Smooth muscle cell of the brain vasculature (primary cell): ENCODE results near the gene PDIA2.
A peak's percentile ranks its signal among the peaks of the same experiment; 100 is the strongest.
"Not testable (repeated sequence)": the region's sequence is repeated elsewhere in the genome, so short reads cannot be mapped to it uniquely, and the experiment has no call there.

Source experiments
- DNase-seq: peaks from one replicate; pipeline ENCODE4 v3.0.0-alpha.2; 2012; ENCODE audit warnings: low read depth, low spot score

Gene PDIA2, protein sequence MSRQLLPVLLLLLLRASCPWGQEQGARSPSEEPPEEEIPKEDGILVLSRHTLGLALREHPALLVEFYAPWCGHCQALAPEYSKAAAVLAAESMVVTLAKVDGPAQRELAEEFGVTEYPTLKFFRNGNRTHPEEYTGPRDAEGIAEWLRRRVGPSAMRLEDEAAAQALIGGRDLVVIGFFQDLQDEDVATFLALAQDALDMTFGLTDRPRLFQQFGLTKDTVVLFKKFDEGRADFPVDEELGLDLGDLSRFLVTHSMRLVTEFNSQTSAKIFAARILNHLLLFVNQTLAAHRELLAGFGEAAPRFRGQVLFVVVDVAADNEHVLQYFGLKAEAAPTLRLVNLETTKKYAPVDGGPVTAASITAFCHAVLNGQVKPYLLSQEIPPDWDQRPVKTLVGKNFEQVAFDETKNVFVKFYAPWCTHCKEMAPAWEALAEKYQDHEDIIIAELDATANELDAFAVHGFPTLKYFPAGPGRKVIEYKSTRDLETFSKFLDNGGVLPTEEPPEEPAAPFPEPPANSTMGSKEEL

DNA sequence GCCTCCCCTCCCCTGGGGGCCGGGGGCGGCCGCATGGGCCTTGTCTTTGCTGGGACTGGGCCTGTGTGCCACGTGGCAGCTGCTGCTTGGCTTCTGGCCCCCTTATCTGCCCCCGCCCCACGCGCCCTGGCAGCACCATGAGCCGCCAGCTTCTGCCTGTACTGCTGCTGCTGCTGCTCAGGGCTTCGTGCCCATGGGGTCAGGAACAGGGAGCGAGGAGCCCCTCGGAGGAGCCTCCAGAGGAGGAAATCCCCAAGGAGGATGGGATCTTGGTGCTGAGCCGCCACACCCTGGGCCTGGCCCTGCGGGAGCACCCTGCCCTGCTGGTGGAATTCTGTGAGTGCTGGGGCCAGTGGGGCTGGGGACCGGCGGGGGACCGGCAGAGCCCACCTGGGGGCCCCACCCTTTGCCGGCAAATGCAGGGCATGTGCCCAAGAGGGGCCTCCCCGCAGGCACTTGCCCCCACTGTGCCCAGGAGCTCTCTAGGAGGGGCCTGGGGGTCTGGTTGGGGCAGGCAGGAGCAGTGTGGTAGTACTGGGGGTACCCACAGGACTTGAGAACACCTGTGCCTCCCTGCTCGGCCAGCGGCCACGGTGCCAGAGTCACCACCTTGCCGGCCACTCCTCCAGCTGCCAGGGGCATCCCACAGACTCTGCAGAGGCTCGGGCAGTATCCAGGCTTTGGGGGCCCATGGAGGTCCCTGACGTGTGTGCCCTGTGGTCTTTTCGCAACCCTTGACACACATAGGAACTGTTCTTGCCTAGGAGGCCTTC, at the start of gene PDIA2:
PDIA2 (plus strand) TSS at position 132 of the 773 bp plus-strand sequence; CDS start at position 138, 6 bp downstream.
- DNase-seq: no peak

- peak; percentile 56 for DNase-seq
Measured at GRCh38 chr16:234468-235305, 48.3 kb upstream of the PDIA2 start, which contains the start of gene FAM234A. Gene FAM234A (plus strand): TSS chr16:234821. CDS start chr16:254414, 19,593 bp downstream.

- DNase-seq: no peak
Measured at GRCh38 chr16:239948-240277, 43.1 kb upstream of the PDIA2 start.

- no peak for DNase-seq
Measured at GRCh38 chr16:240559-240958, 42.4 kb upstream of the PDIA2 start.

DNA sequence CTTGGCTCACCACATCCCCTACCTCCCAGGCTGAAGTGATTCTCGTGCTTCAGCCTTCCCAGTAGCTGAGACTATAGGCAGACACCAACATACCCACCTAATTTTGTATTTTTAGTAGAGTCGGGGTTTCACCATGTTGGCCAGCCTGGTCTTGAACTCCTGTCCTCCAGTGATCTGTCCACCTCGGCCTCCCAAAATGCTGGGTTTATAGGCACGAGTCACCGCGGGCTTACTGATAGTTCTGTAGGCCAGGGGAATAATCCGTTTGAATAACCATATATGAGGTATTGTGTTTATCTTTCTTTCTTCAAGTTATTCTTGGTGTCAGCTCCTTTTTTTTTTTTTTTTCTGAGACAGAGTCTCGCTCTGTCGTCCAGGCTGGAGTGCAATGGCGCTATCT, 40.7 kb upstream of the PDIA2 start:
- no peak for DNase-seq

DNA sequence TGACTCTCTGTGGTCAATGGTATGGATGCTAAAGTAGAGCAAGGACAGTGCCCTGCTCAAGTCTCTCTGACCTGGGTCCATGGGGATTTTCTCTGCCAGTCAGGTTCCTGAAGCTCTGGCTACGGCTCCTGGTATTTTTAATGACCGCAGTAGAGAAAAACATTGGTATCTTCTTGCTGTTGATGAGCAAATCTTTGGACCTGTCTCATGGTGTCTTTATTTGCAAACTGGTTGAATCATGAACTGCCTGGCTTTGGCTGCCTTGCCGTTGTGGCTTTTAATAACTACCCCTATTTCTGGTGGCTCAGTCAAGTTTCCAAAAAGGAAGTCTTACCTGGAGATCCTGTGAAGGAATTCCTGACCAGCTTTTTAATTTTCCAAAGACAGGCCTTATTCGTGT, 39.6 kb upstream of the PDIA2 start:
- no peak for DNase-seq

DNA sequence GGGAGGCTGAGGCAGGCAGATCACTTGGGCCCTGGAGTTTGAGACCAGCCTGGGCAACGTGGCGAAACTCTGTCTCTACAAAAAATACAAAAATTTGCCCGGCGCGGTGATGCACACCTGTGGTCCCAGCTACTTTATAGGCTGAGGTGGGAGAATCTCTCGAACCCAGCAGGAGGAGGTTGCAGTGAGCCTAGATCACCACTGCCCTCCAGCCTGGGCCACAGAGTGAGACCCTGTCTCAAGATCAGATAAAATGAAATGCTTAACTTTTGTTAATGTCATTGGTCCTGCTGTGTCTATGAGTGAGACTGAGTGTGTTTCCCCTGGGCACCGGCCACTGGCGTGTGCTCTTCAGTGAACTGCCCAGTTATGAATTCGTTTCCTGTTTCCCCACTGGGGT, 37.9 kb upstream of the PDIA2 start:
- no peak for DNase-seq

GRCh38 chr16:247027-247426, 35.9 kb upstream of the PDIA2 start:
- no peak for DNase-seq

DNA sequence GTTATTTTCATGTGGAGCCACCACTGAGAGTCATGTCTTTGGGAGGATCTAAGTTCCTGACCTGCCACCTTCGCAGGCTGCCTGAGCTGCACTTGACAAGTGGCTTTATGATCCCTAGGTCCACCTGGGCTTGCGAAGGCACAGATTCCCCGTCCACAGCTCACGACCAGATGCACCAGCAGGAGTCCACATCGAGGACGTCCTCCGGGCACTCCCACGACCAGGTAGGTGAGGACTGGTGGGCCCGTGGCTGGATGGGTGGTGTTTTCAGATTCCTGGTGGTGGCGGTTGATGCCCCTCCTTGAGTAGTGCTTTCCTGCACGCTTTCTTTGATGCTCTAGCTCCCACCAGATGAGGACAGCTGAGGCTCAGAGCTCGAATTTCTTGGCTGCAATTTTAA, 33.5 kb upstream of the PDIA2 start:
- DNase-seq: no peak

DNA sequence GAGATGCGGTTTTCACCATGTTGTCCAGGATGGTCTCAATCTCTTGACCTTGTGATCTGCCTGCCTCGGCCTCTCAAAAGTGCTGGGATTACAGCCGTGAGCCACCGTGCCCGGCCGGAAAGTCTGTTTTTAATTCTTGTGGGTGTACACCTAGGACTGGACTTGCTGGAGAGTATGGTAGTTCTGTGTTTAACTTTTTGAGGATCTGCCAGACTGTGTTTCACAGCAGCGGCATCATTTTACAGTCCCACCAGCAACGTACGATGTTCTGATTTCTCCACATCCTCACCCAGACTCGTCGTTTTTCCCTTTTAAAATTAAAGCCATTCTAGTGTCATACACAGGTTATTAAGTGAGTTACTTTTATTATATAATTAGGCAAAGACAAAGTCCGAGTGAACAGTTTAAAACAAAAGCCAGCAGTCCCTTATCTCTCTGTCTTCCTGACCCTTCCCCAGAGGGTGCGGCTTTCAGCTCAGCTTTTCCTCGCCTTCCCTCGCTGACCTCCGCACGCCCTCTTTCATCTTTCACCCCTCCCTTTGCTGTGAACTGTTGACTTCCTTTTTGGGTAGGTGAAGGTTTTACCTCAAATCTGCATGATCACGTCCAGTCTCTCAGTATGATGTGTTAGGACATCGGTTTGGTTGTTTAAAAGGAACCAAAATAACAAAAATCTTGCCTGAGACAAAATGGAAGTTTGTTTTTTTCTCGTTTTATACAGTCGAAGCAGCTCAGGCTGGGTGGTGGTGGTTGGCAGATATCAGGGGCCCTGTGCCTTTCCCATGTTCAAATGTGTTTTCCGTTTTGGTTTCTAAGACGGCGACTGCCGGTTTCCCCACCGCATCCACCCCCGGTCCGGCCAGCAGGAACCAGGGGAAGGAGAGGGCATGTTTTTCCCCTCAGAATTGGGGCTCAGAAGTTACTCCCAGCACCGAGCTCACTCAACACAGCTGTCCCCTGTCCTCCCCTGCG, 30.3 kb upstream of the PDIA2 start:
- no peak for DNase-seq

DNA sequence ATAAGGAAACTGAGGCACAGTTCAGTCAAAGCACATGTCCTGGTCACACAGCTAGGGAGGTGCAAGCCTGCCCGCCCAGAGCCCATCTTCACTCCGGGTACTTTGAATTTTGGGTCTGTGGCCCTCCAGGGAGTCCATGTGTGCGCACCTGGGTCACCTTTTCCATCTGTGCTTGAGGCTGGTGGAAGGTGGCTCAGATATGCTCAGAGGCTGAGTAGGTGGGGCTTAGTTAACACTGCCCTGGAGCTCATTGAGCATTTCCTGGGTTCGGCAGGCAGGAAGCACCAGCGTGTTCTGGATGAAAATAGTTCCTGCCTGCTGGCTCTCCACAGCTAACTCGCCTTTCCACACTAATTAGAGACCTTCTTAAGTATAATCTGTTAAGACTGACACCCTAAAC, 29.1 kb upstream of the PDIA2 start:
- no peak for DNase-seq

DNA sequence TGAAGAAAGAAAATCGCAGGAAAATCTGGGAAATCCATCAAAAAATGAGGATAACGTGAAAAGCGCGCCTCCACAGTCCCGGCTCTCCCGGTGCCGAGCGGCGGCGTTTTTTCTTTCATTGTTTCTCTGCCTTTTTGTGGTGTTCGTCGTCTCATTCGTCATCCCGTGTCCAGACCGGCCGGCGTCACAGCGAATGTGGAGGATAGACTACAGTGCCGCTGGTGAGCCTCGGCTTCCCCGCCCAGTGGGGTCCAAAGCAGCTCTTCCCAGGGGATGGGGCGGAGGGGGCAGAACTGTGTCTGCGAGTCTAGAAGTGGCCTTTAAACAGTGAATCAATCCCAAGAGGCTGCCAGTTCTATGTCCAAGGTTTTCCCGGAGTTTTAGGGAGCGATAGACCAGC, 28.5 kb upstream of the PDIA2 start:
- no peak for DNase-seq

DNA sequence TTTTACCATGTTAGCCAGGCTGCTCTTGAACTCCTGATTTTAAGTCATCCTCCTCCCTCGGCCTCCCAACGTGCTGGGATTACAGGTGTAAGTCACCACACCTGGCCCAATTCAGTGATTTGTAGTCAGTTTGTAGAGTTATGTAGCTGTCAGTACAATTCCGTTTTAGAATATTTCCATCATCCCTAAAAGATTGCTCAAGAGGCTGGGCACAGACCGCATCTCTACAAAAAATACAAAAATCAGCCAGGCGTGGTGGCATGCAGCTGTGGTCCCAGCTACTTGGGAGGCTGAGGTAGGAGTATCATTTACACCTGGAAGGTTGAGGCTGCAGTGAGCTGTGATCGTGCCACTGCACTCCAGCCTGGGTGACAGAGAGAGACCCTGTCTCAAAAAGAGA, 27.8 kb upstream of the PDIA2 start:
- DNase-seq: no peak

GRCh38 chr16:258091-258490, 24.9 kb upstream of the PDIA2 start:
- not testable (repeated sequence) for DNase-seq

DNA sequence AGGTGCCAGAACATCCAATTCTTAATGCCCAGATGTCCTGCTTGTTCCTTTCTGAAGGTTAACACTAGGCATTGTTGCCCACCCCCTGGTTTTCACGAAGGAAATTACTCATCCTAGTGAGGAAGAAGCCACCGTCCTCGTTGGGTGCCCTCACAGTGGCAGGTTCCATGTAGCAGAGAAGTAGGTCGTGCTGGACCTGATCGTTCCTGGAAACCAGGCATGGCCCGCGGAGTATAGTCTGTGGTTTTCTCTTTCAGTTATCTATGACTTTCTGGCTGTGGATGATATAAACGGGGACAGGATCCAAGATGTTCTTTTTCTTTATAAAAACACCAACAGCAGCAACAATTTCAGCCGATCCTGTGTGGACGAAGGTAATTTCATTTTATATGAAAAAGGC, 23.7 kb upstream of the PDIA2 start:
- no peak for DNase-seq

DNA sequence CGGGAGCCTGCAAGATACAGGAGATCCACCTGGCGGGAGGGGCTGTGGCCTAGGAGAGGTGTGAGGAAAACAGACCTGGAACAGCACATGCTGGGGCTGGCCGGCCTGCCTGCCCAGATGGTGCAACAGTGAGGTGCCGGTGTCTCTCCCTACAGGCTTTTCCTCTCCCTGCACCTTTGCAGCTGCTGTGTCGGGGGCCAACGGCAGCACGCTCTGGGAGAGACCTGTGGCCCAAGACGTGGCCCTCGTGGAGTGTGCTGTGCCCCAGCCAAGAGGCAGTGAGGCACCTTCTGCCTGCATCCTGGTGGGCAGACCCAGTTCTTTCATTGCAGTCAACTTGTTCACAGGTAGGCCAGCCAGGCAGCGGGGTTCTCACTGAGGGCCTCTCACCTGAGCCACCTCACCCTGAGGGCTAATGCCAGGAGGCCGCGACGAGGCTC, 23.1 kb upstream of the PDIA2 start:
- DNase-seq: no peak

DNA sequence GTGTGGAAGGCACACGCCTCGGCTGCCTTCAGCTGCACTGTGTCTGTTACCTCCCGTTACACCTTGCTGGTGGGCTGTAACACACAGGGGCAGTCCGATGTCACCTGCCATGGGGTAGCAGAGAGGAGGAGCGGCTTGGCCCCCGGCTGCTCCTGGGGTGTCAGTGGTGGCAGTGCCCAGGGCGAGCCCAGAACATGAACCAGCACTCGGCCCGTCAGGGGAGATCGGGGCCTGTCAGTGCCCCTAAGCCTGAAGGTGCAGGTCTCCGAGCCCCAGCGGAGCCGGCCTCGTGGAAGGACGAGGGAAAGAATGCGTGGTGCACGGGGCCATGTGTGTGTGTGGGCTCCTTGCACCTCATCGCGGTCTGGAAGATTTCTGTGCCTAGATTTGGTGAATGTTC, 22.6 kb upstream of the PDIA2 start:
- no peak for DNase-seq

DNA sequence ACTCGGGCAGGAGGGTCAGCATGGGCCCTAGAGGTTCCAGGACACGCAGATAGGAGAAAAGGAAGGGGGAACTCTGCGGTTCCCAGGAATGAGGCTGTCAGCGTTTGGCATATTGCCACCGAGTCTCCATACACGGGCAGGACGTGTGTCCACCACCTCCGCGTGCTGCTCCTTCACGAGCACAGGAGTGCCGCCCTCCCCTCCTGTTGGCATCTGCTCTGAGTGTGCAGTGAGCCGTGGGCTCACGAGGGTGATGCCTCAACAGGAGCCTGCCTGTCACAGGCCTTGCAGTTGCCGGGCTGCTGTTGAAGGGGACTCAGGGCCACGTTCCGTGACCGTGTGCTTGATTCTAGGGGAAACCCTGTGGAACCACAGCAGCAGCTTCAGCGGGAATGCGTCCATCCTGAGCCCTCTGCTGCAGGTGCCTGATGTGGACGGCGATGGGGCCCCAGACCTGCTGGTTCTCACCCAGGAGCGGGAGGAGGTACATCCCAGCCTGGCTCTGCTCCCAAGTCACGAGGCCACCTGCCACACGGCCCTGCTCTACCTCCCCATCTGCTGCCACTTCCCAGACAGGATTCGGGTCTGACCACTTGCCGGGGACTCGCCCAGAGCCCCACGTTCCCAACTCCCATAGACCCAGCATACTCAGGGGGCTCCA, 21.8 kb upstream of the PDIA2 start:
- no peak for DNase-seq

GRCh38 chr16:262121-262745, 20.7 kb upstream of the PDIA2 start:
- no peak for DNase-seq
